ENCODE measurements around the gene GPRC5C.

Gene GPRC5C

DNA sequence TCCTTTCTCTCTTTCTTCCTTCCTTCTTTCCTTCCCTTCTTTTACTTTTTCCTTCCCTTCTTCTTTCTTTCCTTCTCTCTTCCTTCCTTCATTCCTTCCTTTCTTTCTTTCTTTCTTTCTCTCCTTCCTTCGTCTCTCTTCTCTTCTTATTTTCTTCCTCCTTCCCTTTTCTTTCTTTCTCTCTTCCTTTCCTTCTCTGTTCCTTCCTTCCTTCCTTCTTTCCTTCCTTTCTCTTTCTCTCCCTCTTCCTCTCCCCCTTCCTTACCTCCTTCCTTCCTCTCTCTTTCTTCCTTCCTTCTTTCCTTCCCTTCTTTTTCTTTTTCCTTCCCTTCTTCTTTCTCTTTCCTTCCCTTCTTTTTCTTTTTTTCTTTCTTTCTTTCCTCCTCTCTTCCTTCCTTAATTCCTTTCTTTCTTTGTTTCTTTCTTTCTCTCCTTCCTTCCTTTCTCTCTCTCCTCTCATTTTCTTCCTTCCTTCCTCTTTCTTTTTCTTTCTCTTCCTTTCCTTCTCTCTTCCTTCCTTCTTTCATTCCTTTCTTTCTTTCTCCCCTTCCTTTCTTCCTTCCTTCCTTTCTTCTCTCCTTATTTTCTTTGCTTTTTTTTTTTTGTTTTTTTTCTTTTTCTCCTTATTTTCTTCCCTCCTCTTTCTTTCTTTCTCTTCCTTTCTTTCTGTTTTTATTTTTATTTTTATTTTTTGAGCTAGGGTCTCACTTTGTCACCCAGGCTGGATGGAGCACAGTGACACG, 41.8 kb upstream of the GPRC5C start:
- no peak for TF ChIP-seq CTCF (IDR thresholded peaks at IDR 0.05; ENCODE audit: extremely low read depth, missing control alignments)
- DNase-seq (ENCODE audit: low spot score), result no peak

DNA sequence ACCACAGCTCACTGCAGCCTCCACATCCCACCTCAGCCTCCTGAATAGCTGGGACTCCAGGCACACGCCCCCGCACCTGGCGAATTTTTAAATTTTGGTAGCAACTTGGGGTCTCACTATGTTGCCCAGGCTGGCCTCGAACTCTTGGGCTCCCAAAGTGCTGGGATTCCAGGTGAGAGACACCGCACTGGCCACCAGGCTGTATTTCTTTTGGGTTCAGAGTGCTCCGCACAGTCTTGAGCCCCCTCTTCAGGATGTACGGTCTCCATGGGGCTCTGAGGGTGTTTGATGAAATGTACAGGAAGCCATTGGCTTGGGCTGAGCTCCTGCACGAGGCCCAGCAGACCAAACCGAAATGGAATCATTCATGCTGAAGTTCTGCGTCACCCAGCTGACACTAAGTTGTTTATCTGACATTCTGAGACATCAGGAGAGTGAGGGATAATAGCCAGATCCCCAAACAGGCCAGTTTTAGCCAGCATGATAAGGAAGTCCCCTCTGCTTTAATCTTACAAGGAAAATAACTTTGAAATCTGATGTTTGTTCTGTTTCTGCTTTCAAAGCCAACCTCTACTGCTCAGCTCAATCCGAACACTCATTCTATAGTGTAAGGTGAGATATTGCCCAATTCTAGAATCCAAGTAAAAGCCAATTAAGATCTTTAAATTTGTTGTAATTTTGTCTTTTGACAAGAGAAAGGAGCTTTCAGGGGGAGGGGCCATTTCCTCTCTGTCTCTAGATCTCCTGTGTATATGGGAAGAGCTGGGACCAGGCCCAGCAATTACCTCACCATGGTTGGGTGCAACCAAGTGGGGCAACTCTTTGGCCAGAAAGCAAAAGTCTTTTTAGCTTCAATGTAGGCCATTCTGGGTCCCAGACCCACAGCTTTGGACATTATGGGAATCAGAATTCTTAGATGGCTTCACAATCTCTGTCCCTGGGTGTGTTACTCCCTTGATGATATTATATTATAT, 40.9 kb upstream of the GPRC5C start:
- no peak for TF ChIP-seq CTCF (IDR thresholded peaks at IDR 0.05; ENCODE audit: extremely low read depth, missing control alignments)
- no peak for DNase-seq (ENCODE audit: low spot score)

DNA sequence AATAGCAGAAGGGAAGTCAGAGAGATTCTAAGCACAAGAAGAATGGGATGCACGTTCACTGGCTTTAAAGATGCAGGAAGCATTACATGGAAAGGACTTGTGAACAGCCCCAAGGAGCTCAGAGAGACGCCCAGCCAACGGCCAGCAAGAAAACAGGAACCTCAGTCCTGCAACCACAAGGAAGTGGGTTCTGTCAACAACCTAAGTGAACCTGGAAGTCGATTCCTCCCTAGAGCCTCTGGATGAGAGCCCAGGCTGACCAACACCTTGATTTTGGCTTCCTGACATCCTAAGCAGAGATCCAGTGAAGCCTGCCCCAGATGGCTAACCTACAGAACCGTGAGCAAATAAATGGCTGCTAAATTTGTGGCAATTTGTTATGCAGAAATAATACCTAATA, 40.1 kb upstream of the GPRC5C start:
- TF ChIP-seq CTCF (IDR thresholded peaks at IDR 0.05; ENCODE audit: extremely low read depth, missing control alignments), result no peak
- DNase-seq (ENCODE audit: low spot score), result no peak

- no peak for TF ChIP-seq CTCF (IDR thresholded peaks at IDR 0.05; ENCODE audit: extremely low read depth, missing control alignments)
- no peak for DNase-seq (ENCODE audit: low spot score)
Measured at GRCh38 chr17:74392848-74393247, 39.0 kb upstream of the GPRC5C start.

GRCh38 chr17:74393346-74393942, 38.4 kb upstream of the GPRC5C start:
- no peak for TF ChIP-seq CTCF (IDR thresholded peaks at IDR 0.05; ENCODE audit: extremely low read depth, missing control alignments)
- no peak for DNase-seq (ENCODE audit: low spot score)

DNA sequence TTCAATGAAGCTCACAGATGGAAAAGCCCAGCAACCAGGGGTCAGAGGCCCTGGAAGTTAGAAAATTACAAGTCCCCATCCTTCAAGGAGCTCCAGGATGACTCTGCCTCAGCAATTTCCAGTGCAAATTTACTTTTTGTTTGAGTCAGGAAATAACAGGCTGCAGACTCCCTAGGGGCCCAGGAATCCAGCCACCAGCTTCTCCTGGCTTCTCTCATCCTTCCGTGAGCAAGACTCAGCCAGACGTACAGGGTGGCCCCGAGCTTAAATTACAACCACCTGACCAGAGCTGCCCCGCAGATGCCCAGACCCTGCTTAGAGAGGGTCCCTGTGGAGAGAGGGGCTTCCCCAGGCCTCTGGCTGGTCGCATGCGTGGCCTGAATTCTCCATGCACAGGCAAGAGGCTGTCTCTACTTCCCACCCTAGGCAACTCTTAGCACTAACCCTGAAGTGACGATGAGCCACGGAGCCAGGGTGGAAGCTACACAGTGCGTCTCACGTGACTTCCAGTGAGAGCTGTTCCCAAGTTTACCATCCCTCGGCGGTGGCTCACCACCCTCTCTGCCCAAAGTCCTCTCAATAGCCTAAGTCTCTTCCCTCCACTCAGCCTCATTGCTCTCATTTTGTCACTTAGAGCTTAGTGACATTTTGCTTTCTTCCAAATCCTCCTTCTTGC, 37.5 kb upstream of the GPRC5C start:
- no peak for TF ChIP-seq CTCF (IDR thresholded peaks at IDR 0.05; ENCODE audit: extremely low read depth, missing control alignments)
- DNase-seq (ENCODE audit: low spot score), result no peak

All from GM20000 (cell line).